GM19043 (cell line): Measurements from ENCODE around the gene IFI30.
A peak's percentile ranks its signal among the peaks of the same experiment; 100 is the strongest.

Experiments used
- ATAC-seq: cut with Tn5 transposase; IDR thresholded peaks from one replicate; pipeline ENCODE4 v1.9.1; 2021; ENCODE audit warnings: low read depth; ENCODE audit not compliant: unreplicated experiment

IFI30 gene

GRCh38 chr19:18173572-18174288, at the start of gene IFI30:
TSS of gene IFI30 (plus strand) at chr19:18173813. CDS start at chr19:18173842, 29 bp downstream.
- peak; percentile 44 for ATAC-seq

GRCh38 chr19:18123819-18124218, 49.8 kb upstream of the IFI30 start:
- ATAC-seq, result no peak

- ATAC-seq, result no peak
Measured at GRCh38 chr19:18126097-18126496, 47.5 kb upstream of the IFI30 start.

- ATAC-seq, result no peak
Measured at GRCh38 chr19:18128044-18128443, 45.6 kb upstream of the IFI30 start.

- ATAC-seq, result no peak
Measured at GRCh38 chr19:18128805-18129204, 44.8 kb upstream of the IFI30 start.

- no peak for ATAC-seq
Measured at GRCh38 chr19:18130523-18131242, 42.9 kb upstream of the IFI30 start.

- no peak for ATAC-seq
Measured at GRCh38 chr19:18131841-18132596, 41.6 kb upstream of the IFI30 start.

GRCh38 chr19:18135712-18136584, 37.7 kb upstream of the IFI30 start:
- no peak for ATAC-seq

- ATAC-seq, result no peak
Measured at GRCh38 chr19:18137242-18137641, 36.4 kb upstream of the IFI30 start.

- no peak for ATAC-seq
Measured at GRCh38 chr19:18137657-18138339, 35.8 kb upstream of the IFI30 start.

GRCh38 chr19:18140473-18140872, 33.1 kb upstream of the IFI30 start:
- ATAC-seq, result no peak

- no peak for ATAC-seq
Measured at GRCh38 chr19:18141031-18141430, 32.6 kb upstream of the IFI30 start.

GRCh38 chr19:18143902-18144301, 29.7 kb upstream of the IFI30 start:
- ATAC-seq, result no peak

GRCh38 chr19:18144361-18144760, 29.3 kb upstream of the IFI30 start:
- ATAC-seq, result no peak

- ATAC-seq, result no peak
Measured at GRCh38 chr19:18144906-18145305, 28.7 kb upstream of the IFI30 start.

- no peak for ATAC-seq
Measured at GRCh38 chr19:18145391-18145999, 28.1 kb upstream of the IFI30 start.

- no peak for ATAC-seq
Measured at GRCh38 chr19:18147396-18147795, 26.2 kb upstream of the IFI30 start.

GRCh38 chr19:18149596-18149975, 24.0 kb upstream of the IFI30 start:
- no peak for ATAC-seq

- ATAC-seq, result no peak
Measured at GRCh38 chr19:18150776-18151624, 22.6 kb upstream of the IFI30 start.
